ENCODE results near the gene TPRG1L.

TPRG1L gene

DNA sequence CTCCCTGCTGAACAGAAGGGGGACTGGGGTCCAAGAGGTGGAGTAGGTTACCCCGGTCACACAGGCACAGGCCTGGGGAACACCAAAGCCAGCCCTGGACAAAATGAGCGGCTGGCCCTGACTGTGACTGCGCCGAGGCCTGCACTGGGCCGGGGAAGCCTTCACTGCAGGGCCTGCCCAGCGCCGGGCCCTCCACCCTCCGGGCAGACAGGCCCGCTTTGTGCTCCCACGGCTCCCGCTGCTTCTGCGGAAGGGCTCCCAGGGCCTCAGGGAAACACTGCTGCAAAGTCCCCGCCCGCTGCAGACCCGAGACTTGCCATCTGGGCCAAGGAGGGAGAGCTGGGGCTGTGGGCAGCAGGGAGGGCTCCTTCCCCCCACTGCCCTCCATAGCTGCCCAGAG, 48.8 kb upstream of the TPRG1L start (continued):
- no peak for TF ChIP-seq SP2 (tag by site-specific recombination; IDR thresholded peaks at IDR 0.05)

DNA sequence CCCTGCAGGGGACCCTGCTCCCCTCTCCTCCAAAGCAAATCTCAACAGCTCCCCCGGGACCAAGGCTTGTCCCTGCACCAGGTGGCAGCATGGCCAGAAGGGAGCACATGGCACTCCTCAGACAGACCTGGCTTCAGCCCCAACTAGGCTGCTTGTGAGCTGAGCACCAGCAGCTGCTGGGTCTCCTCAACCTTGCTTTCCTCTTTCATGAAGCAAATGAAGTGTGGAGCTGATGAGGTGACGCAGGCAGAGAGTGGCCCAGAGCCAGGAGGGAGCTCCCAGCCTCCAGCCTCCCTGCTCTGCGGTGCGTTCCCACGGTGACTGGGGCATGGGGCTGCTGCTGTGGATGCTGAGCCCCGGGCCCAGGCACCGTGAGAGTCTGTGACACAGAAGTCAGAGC, 47.5 kb upstream of the TPRG1L start:
- no peaks in the 10 kb centered on the region for H3K4me1 ChIP-seq (ENCODE audit: control insufficient read depth, insufficient read depth, low read length)
- ChIA-PET CTCF (interaction anchor here (0.9 to 1.3 kb wide), 2 partner anchors 11 to 43 kb away, joined by 3 to 4 read pairs; no protein-coding TSS in a partner anchor), POLR2A (no interaction called here)
- H3K4me3 ChIP-seq (ENCODE audit: low read depth, low read length), result no peak overlapping the region
- TF ChIP-seq, protein P1, sequence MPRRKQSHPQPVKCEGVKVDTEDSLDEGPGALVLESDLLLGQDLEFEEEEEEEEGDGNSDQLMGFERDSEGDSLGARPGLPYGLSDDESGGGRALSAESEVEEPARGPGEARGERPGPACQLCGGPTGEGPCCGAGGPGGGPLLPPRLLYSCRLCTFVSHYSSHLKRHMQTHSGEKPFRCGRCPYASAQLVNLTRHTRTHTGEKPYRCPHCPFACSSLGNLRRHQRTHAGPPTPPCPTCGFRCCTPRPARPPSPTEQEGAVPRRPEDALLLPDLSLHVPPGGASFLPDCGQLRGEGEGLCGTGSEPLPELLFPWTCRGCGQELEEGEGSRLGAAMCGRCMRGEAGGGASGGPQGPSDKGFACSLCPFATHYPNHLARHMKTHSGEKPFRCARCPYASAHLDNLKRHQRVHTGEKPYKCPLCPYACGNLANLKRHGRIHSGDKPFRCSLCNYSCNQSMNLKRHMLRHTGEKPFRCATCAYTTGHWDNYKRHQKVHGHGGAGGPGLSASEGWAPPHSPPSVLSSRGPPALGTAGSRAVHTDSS (tag by site-specific recombination; IDR thresholded peaks at IDR 0.05), result no peak
- TF ChIP-seq, protein P2, sequence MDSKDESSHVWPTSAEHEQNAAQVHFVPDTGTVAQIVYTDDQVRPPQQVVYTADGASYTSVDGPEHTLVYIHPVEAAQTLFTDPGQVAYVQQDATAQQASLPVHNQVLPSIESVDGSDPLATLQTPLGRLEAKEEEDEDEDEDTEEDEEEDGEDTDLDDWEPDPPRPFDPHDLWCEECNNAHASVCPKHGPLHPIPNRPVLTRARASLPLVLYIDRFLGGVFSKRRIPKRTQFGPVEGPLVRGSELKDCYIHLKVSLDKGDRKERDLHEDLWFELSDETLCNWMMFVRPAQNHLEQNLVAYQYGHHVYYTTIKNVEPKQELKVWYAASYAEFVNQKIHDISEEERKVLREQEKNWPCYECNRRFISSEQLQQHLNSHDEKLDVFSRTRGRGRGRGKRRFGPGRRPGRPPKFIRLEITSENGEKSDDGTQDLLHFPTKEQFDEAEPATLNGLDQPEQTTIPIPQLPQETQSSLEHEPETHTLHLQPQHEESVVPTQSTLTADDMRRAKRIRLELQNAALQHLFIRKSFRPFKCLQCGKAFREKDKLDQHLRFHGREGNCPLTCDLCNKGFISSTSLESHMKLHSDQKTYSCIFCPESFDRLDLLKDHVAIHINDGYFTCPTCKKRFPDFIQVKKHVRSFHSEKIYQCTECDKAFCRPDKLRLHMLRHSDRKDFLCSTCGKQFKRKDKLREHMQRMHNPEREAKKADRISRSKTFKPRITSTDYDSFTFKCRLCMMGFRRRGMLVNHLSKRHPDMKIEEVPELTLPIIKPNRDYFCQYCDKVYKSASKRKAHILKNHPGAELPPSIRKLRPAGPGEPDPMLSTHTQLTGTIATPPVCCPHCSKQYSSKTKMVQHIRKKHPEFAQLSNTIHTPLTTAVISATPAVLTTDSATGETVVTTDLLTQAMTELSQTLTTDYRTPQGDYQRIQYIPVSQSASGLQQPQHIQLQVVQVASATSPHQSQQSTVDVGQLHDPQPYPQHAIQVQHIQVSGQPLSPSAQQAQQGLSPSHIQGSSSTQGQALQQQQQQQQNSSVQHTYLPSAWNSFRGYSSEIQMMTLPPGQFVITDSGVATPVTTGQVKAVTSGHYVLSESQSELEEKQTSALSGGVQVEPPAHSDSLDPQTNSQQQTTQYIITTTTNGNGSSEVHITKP (tag by site-specific recombination; IDR thresholded peaks at IDR 0.05), result no peak
- no peak for TF ChIP-seq ZNF16 (tag by site-specific recombination; IDR thresholded peaks at IDR 0.05; ENCODE audit: low read depth)
- TF ChIP-seq ZXDB (tag by site-specific recombination; IDR thresholded peaks at IDR 0.05), result no peak
- no peak for TF ChIP-seq YY1 (tag by site-specific recombination; IDR thresholded peaks at IDR 0.05)
- no peak for TF ChIP-seq ZNF768 (tag by site-specific recombination; IDR thresholded peaks at IDR 0.05)
- no peak for TF ChIP-seq ZNF391 (tag by site-specific recombination; IDR thresholded peaks at IDR 0.05; ENCODE audit: borderline replicate concordance, low read depth)
- TF ChIP-seq ZNF239 (tag by site-specific recombination; IDR thresholded peaks at IDR 0.05), result no peak
- TF ChIP-seq ZNF302 (tag by site-specific recombination; IDR thresholded peaks at IDR 0.05; ENCODE audit: low read depth), result no peak
- TF ChIP-seq ZNF341 (tag by site-specific recombination; IDR thresholded peaks at IDR 0.05; ENCODE audit: low read depth), result no peak
- TF ChIP-seq, protein P3, sequence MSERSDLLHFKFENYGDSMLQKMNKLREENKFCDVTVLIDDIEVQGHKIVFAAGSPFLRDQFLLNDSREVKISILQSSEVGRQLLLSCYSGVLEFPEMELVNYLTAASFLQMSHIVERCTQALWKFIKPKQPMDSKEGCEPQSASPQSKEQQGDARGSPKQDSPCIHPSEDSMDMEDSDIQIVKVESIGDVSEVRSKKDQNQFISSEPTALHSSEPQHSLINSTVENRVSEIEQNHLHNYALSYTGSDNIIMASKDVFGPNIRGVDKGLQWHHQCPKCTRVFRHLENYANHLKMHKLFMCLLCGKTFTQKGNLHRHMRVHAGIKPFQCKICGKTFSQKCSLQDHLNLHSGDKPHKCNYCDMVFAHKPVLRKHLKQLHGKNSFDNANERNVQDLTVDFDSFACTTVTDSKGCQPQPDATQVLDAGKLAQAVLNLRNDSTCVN (tag by site-specific recombination; optimal IDR thresholded peaks at IDR 0.05), result no peak
- TF ChIP-seq, protein P4, sequence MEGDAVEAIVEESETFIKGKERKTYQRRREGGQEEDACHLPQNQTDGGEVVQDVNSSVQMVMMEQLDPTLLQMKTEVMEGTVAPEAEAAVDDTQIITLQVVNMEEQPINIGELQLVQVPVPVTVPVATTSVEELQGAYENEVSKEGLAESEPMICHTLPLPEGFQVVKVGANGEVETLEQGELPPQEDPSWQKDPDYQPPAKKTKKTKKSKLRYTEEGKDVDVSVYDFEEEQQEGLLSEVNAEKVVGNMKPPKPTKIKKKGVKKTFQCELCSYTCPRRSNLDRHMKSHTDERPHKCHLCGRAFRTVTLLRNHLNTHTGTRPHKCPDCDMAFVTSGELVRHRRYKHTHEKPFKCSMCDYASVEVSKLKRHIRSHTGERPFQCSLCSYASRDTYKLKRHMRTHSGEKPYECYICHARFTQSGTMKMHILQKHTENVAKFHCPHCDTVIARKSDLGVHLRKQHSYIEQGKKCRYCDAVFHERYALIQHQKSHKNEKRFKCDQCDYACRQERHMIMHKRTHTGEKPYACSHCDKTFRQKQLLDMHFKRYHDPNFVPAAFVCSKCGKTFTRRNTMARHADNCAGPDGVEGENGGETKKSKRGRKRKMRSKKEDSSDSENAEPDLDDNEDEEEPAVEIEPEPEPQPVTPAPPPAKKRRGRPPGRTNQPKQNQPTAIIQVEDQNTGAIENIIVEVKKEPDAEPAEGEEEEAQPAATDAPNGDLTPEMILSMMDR (tag by site-specific recombination; IDR thresholded peaks at IDR 0.05), result no peak
- no peak for TF ChIP-seq ZNF169 (tag by site-specific recombination; IDR thresholded peaks at IDR 0.05)
- TF ChIP-seq, protein P5, sequence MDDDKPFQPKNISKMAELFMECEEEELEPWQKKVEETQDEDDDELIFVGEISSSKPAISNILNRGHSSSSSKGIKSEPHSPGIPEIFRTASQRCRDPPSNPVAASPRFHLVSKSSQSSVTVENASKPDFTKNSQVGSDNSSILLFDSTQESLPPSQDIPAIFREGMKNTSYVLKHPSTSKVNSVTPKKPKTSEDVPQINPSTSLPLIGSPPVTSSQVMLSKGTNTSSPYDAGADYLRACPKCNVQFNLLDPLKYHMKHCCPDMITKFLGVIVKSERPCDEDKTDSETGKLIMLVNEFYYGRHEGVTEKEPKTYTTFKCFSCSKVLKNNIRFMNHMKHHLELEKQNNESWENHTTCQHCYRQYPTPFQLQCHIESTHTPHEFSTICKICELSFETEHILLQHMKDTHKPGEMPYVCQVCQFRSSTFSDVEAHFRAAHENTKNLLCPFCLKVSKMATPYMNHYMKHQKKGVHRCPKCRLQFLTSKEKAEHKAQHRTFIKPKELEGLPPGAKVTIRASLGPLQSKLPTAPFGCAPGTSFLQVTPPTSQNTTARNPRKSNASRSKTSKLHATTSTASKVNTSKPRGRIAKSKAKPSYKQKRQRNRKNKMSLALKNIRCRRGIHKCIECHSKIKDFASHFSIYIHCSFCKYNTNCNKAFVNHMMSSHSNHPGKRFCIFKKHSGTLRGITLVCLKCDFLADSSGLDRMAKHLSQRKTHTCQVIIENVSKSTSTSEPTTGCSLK (tag by site-specific recombination; IDR thresholded peaks at IDR 0.05), result no peak
- no peak for TF ChIP-seq ZNF76 (tag by site-specific recombination; IDR thresholded peaks at IDR 0.05; ENCODE audit: borderline replicate concordance, low read depth)
- TF ChIP-seq ZBTB7A (tag by site-specific recombination; IDR thresholded peaks at IDR 0.05; ENCODE audit: low read depth), result no peak
- no peak for TF ChIP-seq BCL11A (tag by site-specific recombination; IDR thresholded peaks at IDR 0.05; ENCODE audit: low read depth)
- TF ChIP-seq ZNF121 (tag by site-specific recombination; IDR thresholded peaks at IDR 0.05), result no peak
- H3K36me3 ChIP-seq (ENCODE audit: control insufficient read depth in 2 of 2, insufficient read depth in 1 of 2, low read length in 2 of 2), result no peaks in the 10 kb centered on the region
- H3K9me3 ChIP-seq (ENCODE audit: control insufficient read depth, insufficient read depth, low read depth, low read length), result no peaks in the 10 kb centered on the region
- no peak overlapping the region for H3K27ac ChIP-seq (ENCODE audit: extremely low read depth, low read depth, low read length)
